Adrenal gland (tissue), 19 donors: ENCODE data around the gene CAMK4. TPM values are rescaled to one million over a fixed set of nuclear protein-coding genes. Genes with fewer than 3 reads are reported as not detected.

Experiments
- DNase-seq, 7 donors: peaks; one replicate each; pipeline ENCODE4 v3.0.0-alpha.2; 2019 to 2020
- H3K27ac ChIP-seq, 5 donors: fragments of 200-600 bp; sonication (generic) in 4 of 5; 1 replicate in 3 of 5; 2 replicates in 2 of 5; pipeline versions ENCODE4 v1.5.1 to v1.8.0; 2016 to 2020; ENCODE audit warnings: mild to moderate bottlenecking in 1 of 5
- H3K27me3 ChIP-seq: fragments of 200-600 bp; 2 replicates; pipeline ENCODE4 v1.8.0; 2021
- H3K36me3 ChIP-seq, 2 donors: fragments of 200-600 bp; replicated peaks in 1 of 2; 1 replicate in 1 of 2; 2 replicates in 1 of 2; pipeline versions ENCODE4 v1.5.1 to v1.8.0; 2018 to 2022
- H3K4me1 ChIP-seq, 2 donors: fragments of 200-600 bp; replicated peaks in 1 of 2; 1 replicate in 1 of 2; 2 replicates in 1 of 2; pipeline versions ENCODE4 v1.5.1 to v1.8.0; 2018 to 2021
- H3K4me3 ChIP-seq, 4 donors: fragments of 200-600 bp; sonication (generic) in 3 of 4; one replicate each; pipeline ENCODE4 v1.5.1; 2016 to 2018
- H3K9me3 ChIP-seq, 3 donors: fragments of 200-600 bp; sonication (generic) in 1 of 3; replicated peaks in 1 of 3; 1 replicate in 2 of 3; 2 replicates in 1 of 3; pipeline versions ENCODE4 v1.5.1 to v1.8.0; 2016 to 2021
- CTCF ChIP-seq, 6 experiments: fragments of 450-650 bp in 4 of 6; fragments of 200-600 bp in 2 of 6; sonication (generic) in 1 of 6; IDR thresholded peaks; 1 replicate in 5 of 6; 2 replicates in 1 of 6; pipeline versions ENCODE4 v1.5.1 to v1.8.0; 2016 to 2021; ENCODE audit warnings: antibody characterized with exemption in 6 of 6, mild to moderate bottlenecking in 2 of 6, moderate library complexity in 1 of 6
- POLR2A ChIP-seq, 2 donors: fragments of 450-650 bp; IDR thresholded peaks; one replicate each; pipeline ENCODE4 v1.6.1; 2017; ENCODE audit warnings: antibody characterized with exemption in 2 of 2, mild to moderate bottlenecking in 2 of 2, moderate library complexity in 1 of 2
- WGBS, 4 donors: extraction: QIAGEN DNeasy Blood & Tissue Kit in 2 of 4; methylation state at CpG; one replicate each; pipeline versions ENCODE4 v1.1.5 to v1.1.7; 2013 to 2017; 5-methylcytosine and 5-hydroxymethylcytosine counted together
- intact Hi-C, 2 donors: fragments of 100-400 bp; cut with DNase I; formaldehyde crosslinking; loops; one replicate each; pipeline versions ENCODE4 v1.14.1 to v1.15.0; 2022 to 2023
- long read RNA-seq, 10 donors: library from polyadenylated mRNA in 3 of 10; unstranded in 2 of 10; stranded (forward) in 1 of 10; transcript quantifications; one replicate each; pipeline ENCODE4 v2.0.0 and lab custom pipeline, GENCODE V29; 2021 to 2026
- polyA plus RNA-seq, 3 donors: library from polyadenylated mRNA; stranded (reverse); fragments of 200-250 nt in 2 of 3; fragments of 350-450 nt in 1 of 3; fragmentation: Illumina TruSeq in 1 of 3; extraction: RNeasy Lipid Tissue Mini Kit (QIAGEN cat#74804) in 1 of 3; gene quantifications; one replicate each; pipeline ENCODE4 v1.2.3, GENCODE V29; 2013 to 2014
- total RNA-seq, 9 donors: library from RNA; depleted of rRNA in 4 of 9; stranded (reverse); fragments of >200 nt in 4 of 9; fragments of 120-200 nt in 1 of 9; fragmentation: NEBNext Ultra II Directional in 1 of 9; extraction: Animal tissue kit (Norgen Biotek cat#: 25700) in 1 of 9; gene quantifications; one replicate each; pipeline versions ENCODE4 v1.1.0 to v1.2.4, GENCODE V29; 2013 to 2023
- donor health status: healthy with polysubstance abuse.
- donor health status: Bipolar disorder and iron deficiency.
- donor health status: DM: yes; HTN: yes; CAD: no.
- donor health status: DM: no; HTN: no; CAD: no.
- donor health status: DM: no; HTN: no; CAD: no.
- donor health status: DM: yes; HTN: yes; CAD: no.

The CAMK4 gene
- total RNA-seq (1 to 10 TPM in 6 of 9 donors, under 1 TPM in 3; 0.06 to 6.4 (median 1.4) TPM), polyA plus RNA-seq (1 to 10 TPM in 2 of 3 donors, under 1 TPM in 1; 0.51 to 9.2 (median 2.6) TPM)
- long read RNA-seq, donor 1 = 0 reads
- long read RNA-seq, donor 2 = 0 reads
- long read RNA-seq, donor 3 = 0 reads
- long read RNA-seq, donor 4 = 0 reads
- long read RNA-seq, donor 5 = 0 reads
- long read RNA-seq, donor 6, full-length matches to known transcripts = 2 of 6 reads
- long read RNA-seq, donor 6, partial matches to known transcripts = 2 of 6 reads
- long read RNA-seq, donor 6, other reads (novel, unspliced or antisense) = 2 of 6 reads
- long read RNA-seq, donor 7 = 0 reads
- long read RNA-seq, donor 8 = 0 reads
- long read RNA-seq, donor 9 = 0 reads
- long read RNA-seq, donor 10, full-length matches to known transcripts = 2 of 2 reads
- long read RNA-seq, donor 10, partial matches to known transcripts = 0 of 2 reads
- long read RNA-seq, donor 10, other reads (novel, unspliced or antisense) = 0 of 2 reads

GRCh38 chr5:111223787-111224560, at the start of gene CAMK4:
Gene CAMK4, plus strand, starts transcription at chr5:111224384. Its CDS starts 100 bp downstream, at chr5:111224484.
- DNase-seq = peak; percentile 35 to 84 (median 54)

GRCh38 chr5:111183064-111183463, 41.1 kb upstream of the CAMK4 start:
- intact Hi-C loops = no loop called here
- DNase-seq = no peak
- Histone ChIP-seq H3K36me3 (no peaks in the 10 kb centered on the region), H3K27me3 (no peaks in the 10 kb centered on the region), H3K27ac (no peak overlapping the region), H3K9me3 (no peaks in the 10 kb centered on the region), H3K4me3 (no peak overlapping the region), H3K4me1 (no peaks in the 10 kb centered on the region)
- 81 to 87% (median 83%) methylated on average over 3 of the region's 3 CpGs for WGBS, 4 donors
- TF ChIP-seq POLR2A (IDR thresholded peaks at IDR 0.05) (no peak), CTCF (IDR thresholded peaks at IDR 0.05) (no peak)

More at GRCh38 chr5:111223787-111224560, at the start of gene CAMK4:
- peak in 1 of 2 donors; percentile 16 for TF ChIP-seq POLR2A (IDR thresholded peaks at IDR 0.05)
- TF ChIP-seq CTCF (IDR thresholded peaks at IDR 0.05) = no peak
- H3K9me3 ChIP-seq = no peaks in the 10 kb centered on the region
- H3K36me3 ChIP-seq = no peaks in the 10 kb centered on the region
- peaks cover 21% of the 10 kb centered on the region for H3K27me3 ChIP-seq
- H3K4me3 ChIP-seq = peak within 1 kb of the TSS in 2 of 4 donors; percentile 22 to 60
- peak within 1 kb of the TSS in 1 of 5 donors; percentile 49 for H3K27ac ChIP-seq
- intact Hi-C loops = no loop called here
- 1 to 2% (median 1%) methylated on average over 67 to 88 of the region's 89 CpGs; no CpG with 5 or more reads in 1 of the 4 donors for WGBS, 4 donors
- H3K4me1 ChIP-seq = peaks cover 3 to 4% of the 10 kb centered on the region in 2 donors

DNA sequence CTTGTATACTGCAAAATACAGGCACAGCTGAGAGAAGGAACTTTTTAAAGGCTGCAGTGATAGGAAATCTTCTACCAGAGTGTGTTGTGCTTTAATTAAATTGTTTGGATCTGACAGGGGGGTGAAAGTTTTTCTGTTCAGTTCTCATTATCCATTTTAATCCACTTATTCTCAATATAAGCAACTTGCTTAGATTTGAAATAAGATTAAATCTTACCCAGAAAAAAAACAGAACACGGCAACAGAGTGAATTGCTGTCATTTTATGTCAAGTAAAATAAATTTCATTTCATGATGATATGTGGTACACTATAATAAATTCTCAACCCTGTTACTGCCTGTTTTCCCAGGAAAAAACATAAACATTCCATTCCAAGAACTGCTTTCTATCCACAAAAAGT, 37.1 kb upstream of the CAMK4 start:
- Histone ChIP-seq H3K4me3 (no peak overlapping the region), H3K4me1 (no peaks in the 10 kb centered on the region), H3K27me3 (no peaks in the 10 kb centered on the region), H3K36me3 (no peaks in the 10 kb centered on the region), H3K9me3 (no peaks in the 10 kb centered on the region), H3K27ac (no peak overlapping the region)
- TF ChIP-seq CTCF (IDR thresholded peaks at IDR 0.05) = no peak
- TF ChIP-seq POLR2A (IDR thresholded peaks at IDR 0.05) = no peak
- intact Hi-C loops = no loop called here
- 49 to 67% (median 56%) methylated on average over 1 of the region's 1 CpG for WGBS, 4 donors
- DNase-seq = no peak

GRCh38 chr5:111194053-111194452, 30.1 kb upstream of the CAMK4 start:
- 40 to 64% (median 52%) methylated on average over 1 of the region's 1 CpG for WGBS, 4 donors
- no peak for TF ChIP-seq POLR2A (IDR thresholded peaks at IDR 0.05)
- TF ChIP-seq CTCF (IDR thresholded peaks at IDR 0.05) = no peak
- H3K27me3 ChIP-seq = no peaks in the 10 kb centered on the region
- H3K4me1 ChIP-seq = no peaks in the 10 kb centered on the region
- H3K27ac ChIP-seq = no peak overlapping the region
- no peak overlapping the region for H3K4me3 ChIP-seq
- no peaks in the 10 kb centered on the region for H3K36me3 ChIP-seq
- intact Hi-C loops = no loop called here
- DNase-seq = no peak
- no peaks in the 10 kb centered on the region for H3K9me3 ChIP-seq
